GM19438 (cell line): Measurements from ENCODE around the gene ADCY10.
"Not testable (repeated sequence)": the region's sequence is repeated elsewhere in the genome, so short reads cannot be mapped to it uniquely, and the experiment has no call there.

Source experiments
- ATAC-seq: cut with Tn5 transposase; IDR thresholded peaks from one replicate; pipeline ENCODE4 v1.9.1; 2021; ENCODE audit warnings: low read depth; ENCODE audit not compliant: unreplicated experiment

Gene ADCY10

DNA sequence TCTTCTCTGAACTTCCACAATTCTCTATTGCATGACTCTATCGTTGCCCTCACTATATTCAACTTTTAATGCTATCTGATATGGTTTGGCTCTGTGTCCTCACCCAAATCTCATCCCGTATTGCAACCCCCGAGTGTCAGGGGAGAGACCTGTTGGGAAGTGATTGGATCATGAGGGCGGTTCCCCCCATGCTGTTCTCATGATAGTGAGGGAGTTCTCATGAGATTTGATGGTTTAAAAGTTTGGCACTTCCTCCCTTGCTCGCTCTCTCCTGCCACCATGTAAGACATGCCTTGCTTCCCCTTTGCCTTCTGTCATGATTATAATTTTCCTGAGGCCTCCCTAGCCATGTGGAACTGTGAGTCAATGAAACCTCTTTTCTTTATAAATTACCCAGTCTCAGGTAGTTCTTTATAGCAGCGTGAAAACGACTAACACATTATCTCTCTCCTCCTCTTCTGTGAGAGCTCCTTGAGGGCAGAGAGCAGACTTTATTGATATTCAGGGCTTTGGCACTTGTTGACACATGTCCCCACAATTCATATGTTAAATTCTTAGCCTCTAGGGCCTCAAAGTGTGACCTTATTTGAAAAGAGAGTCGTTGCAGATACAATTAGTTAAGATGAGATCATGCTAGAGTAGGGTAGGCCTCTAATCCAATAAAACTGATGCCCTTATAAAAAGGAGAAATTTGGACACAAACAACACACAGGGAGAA, 52.1 kb downstream of the ADCY10 start:
- ATAC-seq, result no peak

GRCh38 chr1:167860231-167860923, 53.6 kb downstream of the ADCY10 start:
- no peak for ATAC-seq

- no peak for ATAC-seq
Measured at GRCh38 chr1:167856711-167857418, 57.1 kb downstream of the ADCY10 start.

- no peak for ATAC-seq
Measured at GRCh38 chr1:167854184-167854583, 59.8 kb downstream of the ADCY10 start.

DNA sequence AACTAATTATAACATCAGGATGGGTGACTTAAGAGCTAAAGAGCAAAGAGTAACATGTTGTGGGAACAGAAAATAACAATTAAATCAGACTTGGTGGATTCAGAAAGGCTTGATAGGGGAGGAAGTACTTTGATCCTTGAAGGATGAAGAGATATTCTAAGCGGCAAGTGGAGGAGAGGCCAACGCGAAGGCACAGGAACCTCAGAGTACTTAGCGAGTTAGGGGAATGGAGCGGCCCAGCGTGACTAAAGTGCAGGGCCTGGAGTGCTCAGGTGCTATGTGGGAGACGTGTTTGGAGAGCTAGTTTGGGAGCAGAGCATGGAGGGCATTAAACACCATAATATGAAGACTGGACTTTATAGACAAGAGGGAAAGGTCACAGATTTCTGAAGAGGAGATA, 64.3 kb downstream of the ADCY10 start:
- no peak for ATAC-seq

DNA sequence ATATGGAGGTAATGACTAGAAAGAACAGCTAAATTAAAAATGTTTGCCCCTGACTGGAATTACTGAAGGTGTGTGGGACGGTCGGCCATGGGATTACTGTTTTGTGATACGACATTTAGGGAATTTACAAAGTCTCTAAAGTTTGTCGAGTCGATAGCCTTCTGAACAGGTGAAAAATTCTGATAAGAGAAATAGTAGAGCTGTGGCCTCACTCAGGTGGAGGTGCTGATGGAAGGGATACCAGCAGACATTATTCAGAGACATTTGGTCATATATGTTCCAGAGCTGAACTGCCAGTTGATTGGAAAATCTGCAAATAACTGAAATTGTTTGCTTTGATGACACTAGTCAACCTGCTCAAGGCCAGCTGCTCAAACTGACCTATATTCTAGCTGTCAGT, 71.1 kb downstream of the ADCY10 start:
- ATAC-seq, result no peak

DNA sequence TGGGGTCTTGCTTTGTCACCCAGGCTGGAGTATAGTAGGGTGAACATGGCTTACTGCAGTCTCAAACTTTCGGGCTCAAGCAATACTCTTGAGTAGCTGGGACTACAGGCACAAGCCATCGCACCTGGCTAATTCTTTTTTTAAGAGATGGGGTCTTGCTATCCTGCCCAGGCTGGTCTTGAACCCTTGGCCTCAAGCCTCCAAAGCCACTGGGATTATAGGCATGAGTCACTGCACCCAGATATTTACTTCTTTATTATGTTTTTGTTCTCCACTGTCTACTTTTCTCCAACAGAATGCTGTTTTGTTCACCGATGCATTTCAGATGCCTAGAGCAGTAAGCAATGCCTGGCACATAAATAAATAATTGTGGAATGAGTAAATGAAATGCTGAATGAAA, 72.4 kb downstream of the ADCY10 start:
- no peak for ATAC-seq

DNA sequence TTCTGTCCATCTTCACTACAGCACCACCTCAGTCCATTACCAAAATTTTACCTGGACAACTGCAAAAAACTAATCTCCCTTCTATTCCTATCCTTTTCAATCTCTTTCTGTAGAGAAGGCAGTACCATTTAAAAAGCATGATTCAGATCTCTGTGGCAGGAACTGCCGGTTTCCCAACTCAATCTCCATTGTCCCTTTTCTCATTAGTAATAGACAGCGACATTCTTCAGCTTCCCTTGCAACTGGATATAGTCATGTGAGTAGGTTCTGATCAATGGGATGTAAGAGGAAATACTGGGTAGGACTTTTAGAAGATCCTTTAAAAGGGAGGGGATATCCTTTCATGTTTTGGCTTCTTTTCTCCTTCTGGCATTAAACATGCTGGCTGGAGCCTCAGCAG, 74.9 kb downstream of the ADCY10 start:
- ATAC-seq, result no peak

- no peak for ATAC-seq
Measured at GRCh38 chr1:167837326-167837725, 76.6 kb downstream of the ADCY10 start.

- ATAC-seq, result no peak
Measured at GRCh38 chr1:167836197-167836596, 77.7 kb downstream of the ADCY10 start.

DNA sequence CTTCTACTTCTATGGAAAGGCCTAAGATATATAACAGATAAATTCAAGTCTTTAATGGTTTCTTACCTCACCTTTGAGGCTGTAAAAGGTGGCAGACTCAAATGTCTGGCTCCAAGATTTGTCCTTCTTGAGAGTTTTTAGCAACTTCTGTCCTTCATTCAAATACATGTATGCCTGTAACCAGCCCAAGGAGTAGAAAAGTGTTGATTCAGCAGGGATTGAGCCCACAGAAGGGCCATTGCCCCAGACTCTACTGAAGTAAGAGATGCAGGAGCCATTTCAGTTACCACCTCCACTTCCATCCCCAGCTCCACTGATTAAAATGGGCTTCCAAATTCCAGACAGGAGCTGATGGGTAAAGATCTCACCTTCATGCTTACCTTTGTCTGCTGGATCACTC, 80.0 kb downstream of the ADCY10 start:
- no peak for ATAC-seq

GRCh38 chr1:167832693-167833092, 81.2 kb downstream of the ADCY10 start:
- no peak for ATAC-seq

DNA sequence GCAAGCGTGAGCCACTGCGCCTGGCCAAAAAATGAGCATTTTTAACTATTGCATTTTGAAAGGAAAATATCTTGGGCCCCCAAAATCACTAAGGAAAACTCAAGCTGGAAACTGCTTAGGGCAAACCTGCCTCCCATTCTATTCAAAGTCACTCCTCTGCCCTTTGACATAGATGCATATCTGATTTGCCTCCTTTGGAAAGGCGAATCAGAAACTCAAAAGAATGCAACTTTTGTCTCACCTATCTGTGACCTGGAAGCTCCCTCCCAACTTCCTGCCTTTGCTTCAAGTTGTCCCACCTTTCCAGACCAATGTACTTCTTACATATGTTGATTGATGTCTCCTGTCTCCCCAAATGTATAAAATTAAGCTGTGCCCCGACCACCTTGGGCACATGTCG, 83.3 kb downstream of the ADCY10 start:
- ATAC-seq, result not testable (repeated sequence)

DNA sequence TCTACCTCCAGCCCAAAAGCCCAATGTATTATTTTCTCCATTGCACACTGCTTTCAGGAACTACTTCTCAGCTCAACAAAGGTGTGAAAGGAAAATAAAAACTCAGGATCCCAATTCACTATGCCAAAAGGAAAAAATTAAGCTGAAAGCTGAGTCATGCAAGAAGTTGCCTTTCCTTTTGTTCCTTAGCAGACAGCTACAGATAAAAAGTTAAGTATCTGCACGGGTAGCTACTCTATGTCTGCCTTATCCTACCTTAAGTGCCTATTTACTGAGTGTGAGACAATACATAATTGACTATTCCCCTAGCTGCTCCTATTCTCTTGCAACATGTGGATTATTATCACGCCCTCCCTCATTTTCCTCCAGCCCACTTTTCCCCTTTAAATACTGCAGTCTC, 84.1 kb downstream of the ADCY10 start:
- ATAC-seq, result no peak

DNA sequence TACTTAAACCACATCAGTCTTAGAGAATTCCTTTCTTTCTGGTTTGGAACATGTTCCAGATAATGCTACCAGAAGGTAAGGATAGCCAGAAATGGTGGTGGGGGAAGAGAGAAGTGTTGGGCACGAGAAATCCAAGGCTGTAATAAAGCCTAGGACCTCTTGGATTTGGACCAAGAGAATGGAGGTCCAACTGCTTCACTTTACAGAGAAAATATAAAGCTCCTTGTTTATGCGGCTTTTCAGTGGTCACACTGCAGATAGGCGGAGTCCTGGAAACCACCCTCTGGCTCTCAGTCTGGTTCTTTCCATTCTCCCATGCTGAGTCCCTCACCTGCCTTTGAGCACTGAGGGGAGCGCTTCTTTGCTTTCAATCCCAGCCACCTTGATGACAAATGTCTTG, 87.8 kb downstream of the ADCY10 start:
- ATAC-seq, result no peak

DNA sequence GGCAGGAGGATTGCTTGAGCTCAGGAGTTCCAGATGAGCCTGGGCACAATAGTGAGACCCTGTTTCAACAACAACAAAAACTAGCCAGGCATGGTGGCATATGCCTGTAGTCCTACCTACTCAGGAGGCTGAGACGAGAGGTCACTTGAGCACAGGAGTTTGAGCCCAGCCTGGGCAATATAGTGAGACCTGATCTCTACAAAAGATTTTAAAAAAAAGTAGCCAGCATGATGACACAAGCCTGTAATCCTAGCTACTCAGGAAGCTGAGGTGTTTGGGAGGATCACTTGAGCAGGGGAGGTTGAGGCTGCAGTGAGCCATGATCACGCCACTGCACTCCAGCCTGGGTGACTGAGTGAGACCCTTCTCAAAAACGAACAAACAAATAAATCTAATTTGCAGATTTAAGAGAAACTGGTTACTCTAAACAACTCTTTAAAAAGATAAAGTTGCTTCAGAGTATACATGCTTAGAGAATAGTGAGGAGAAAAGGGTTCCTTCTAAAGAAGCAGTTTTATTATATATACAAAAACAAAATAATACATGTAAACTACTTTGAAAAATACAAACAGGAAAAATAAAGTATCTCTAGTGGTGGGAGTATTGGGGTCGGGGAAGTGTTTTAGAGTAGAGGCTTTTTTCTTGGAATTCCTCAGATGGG, 88.4 kb downstream of the ADCY10 start:
- ATAC-seq, result no peak

DNA sequence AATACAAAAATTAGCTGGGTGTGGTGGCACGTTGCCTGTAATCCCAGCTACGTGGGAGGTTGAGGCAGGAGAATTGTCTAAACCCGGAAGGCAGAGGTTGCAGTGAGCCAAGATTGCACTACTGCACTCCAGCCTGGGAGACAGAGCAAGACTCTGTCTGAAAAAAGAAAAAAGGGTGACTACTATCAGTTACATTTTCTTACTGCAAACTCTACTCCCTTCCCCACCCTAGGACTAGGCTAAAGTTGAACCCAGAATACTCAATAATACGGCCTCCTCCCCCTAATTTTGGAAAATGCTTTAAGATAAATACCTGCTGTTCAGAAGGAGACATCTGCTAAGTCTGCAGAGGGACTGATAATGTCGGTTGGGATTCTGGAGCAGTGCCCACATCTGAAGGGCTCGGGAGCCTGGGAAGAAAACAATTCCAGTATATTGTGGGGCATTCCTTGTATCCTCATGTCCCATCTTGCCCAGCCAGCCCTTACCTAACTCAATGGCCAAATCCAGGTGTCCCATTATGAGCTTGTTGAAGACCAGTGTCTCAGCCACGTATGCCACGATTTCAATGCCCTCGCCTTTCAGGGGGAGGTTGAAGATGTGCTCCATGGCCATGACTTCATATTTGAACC, 89.7 kb downstream of the ADCY10 start:
- no peak for ATAC-seq

DNA sequence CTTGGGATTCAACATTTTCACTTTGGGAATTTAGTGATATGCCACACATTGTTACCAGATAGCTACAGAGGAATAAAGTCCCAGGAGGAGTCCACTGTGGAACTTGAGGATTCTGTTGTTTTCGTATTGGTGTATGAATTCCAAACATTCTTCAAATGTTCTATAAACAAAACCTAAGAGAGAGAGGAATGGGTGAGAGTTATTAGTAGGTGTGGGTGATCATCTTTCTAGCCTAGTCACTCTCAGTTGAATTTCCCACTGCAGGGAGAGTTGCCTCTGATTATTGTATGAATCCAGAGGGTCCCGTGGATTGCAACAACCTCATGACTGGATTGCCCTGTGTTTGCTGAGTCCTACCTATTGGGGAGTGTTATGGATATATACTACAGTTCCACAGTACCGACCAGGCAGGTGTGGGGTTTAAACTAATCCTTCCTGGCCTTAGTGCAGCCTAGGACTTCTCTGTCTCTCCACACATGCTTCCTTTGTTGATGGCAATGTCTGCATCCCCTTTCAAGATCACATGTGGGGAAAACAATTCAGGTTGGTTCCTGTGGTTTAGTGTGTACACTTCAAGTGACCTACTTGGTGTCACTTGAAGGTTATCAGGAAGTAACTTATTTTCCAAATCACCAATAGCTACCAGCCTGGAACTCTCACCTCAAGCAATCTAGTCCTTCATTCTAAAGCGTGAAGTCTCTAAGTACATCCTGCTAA, 91.8 kb downstream of the ADCY10 start:
- ATAC-seq, result no peak

DNA sequence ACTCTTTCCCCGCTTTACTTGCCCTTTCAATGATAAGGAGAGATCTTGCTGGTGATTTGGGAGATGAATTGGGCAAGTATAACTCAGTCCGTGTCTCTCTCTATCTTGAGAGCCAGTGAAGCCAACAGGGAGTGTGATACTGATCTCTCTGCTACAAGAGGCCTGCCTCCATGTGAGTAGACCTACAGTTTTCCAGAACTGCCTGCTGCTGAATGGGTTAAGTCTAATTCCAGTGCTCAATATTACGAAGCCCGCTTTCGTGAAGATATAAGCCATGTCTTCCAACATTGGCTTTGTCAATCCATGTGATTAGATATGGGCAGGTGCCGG, 92.6 kb downstream of the ADCY10 start:
- ATAC-seq, result no peak

DNA sequence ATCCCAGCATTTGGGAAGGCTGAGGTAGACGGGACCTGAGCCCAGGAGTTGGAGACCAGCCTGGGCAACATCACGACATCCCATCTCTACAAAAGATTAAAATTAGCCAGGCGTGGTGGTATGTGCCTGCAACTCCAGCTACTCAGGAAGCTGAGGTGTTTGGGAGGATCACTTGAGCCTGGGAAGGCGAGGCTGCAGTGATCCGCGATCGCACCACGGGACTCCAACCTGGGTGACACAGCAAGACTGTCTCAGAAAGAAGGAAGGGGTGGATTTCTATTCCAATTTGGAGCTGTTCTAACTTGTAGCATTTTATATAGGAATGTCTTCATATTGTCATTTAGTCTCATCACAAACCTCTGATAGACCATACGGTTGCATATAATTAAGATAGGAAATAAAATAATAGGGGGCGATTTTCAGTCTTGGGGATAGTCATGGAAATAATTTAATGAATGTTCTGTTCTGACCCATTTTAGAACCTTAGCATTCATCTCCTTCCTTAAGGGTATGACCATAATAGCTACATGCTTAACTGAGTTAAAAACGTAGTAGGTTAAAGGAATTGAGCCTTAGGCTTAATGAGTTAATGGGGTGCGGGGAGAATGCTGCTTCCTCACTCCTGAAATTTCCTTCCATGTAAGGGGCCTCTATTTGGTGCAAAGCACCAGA, 93.1 kb downstream of the ADCY10 start:
- ATAC-seq, result no peak
